Measurements from ENCODE around the gene ZNF101. TPM values are rescaled to one million over a fixed set of nuclear protein-coding genes. Genes with fewer than 3 reads are reported as not detected.

ZNF101 gene
- total and polyA plus RNA-seq, 8 donors = 2.2 to 9.1 (median 4.5) TPM

GRCh38 chr19:19655051-19655594 lies 13.5 kb upstream of the ZNF101 start:
- Histone ChIP-seq H3K36me3 (peaks cover 90 to 100% (median 100%) of the 10 kb centered on the region in 4 donors), H3K27me3 (no peaks in the 10 kb centered on the region), H3K4me1 (peaks cover 0 to 2% (median 0%) of the 10 kb centered on the region in 4 donors), H3K27ac (no peak overlapping the region), H3K9me3 (no peaks in the 10 kb centered on the region), H3K4me3 (no peak overlapping the region)
- intact Hi-C loops (cut with DNase I; ENCODE audit: low total_unique reads) = no loop called here
- WGBS, 5 donors = 93 to 97% (median 94%) methylated on average over 19 to 22 of the region's 22 CpGs
- DNase-seq = peak in 1 of 2 donors; percentile 2
- TF ChIP-seq CTCF (IDR thresholded peaks at IDR 0.05) (no peak), POLR2A (IDR thresholded peaks at IDR 0.05) (no peak), POLR2AphosphoS5 (IDR thresholded peaks at IDR 0.05) (no peak), EP300 (IDR thresholded peaks at IDR 0.05) (no peak)

GRCh38 chr19:19655641-19656343 lies 12.8 kb upstream of the ZNF101 start:
- intact Hi-C loops (cut with DNase I; ENCODE audit: low total_unique reads) = no loop called here
- H3K9me3 ChIP-seq = no peaks in the 10 kb centered on the region
- H3K27me3 ChIP-seq = no peaks in the 10 kb centered on the region
- TF ChIP-seq CTCF (IDR thresholded peaks at IDR 0.05) = no peak
- TF ChIP-seq POLR2AphosphoS5 (IDR thresholded peaks at IDR 0.05) = no peak
- TF ChIP-seq EP300 (IDR thresholded peaks at IDR 0.05) = no peak
- no peak for TF ChIP-seq POLR2A (IDR thresholded peaks at IDR 0.05)
- peak in 1 of 2 donors; percentile 6 for DNase-seq
- peaks cover 0 to 8% (median 1%) of the 10 kb centered on the region in 4 donors for H3K4me1 ChIP-seq
- peaks cover 84 to 95% (median 93%) of the 10 kb centered on the region in 4 donors for H3K36me3 ChIP-seq
- no peak overlapping the region for H3K27ac ChIP-seq
- WGBS, 5 donors = 82 to 94% (median 91%) methylated on average over 15 to 27 of the region's 27 CpGs
- no peak overlapping the region for H3K4me3 ChIP-seq

GRCh38 chr19:19656451-19657396 lies 11.9 kb upstream of the ZNF101 start:
- Histone ChIP-seq H3K4me1 (peaks cover 0 to 17% (median 10%) of the 10 kb centered on the region in 4 donors), H3K27ac (no peak overlapping the region), H3K9me3 (no peaks in the 10 kb centered on the region), H3K27me3 (no peaks in the 10 kb centered on the region), H3K36me3 (peaks cover 75 to 86% (median 84%) of the 10 kb centered on the region in 4 donors), H3K4me3 (no peak overlapping the region)
- intact Hi-C loops (cut with DNase I; ENCODE audit: low total_unique reads) = no loop called here
- DNase-seq = peak in 1 of 2 donors; percentile 7
- WGBS, 5 donors = 93 to 98% (median 96%) methylated on average over 30 to 33 of the region's 33 CpGs
- TF ChIP-seq POLR2A (IDR thresholded peaks at IDR 0.05) = no peak
- TF ChIP-seq CTCF (IDR thresholded peaks at IDR 0.05) = no peak
- no peak for TF ChIP-seq EP300 (IDR thresholded peaks at IDR 0.05)
- TF ChIP-seq POLR2AphosphoS5 (IDR thresholded peaks at IDR 0.05) = no peak

- DNase-seq = peak in 1 of 2 donors; percentile 12
- intact Hi-C loops (cut with DNase I; ENCODE audit: low total_unique reads) = no loop called here
- Histone ChIP-seq H3K4me3 (no peak overlapping the region), H3K9me3 (no peaks in the 10 kb centered on the region), H3K36me3 (peaks cover 69 to 79% (median 77%) of the 10 kb centered on the region in 4 donors), H3K4me1 (peaks cover 5 to 24% (median 17%) of the 10 kb centered on the region in 4 donors), H3K27ac (no peak overlapping the region), H3K27me3 (no peaks in the 10 kb centered on the region)
- 74 to 86% (median 76%) methylated on average over 10 of the region's 10 CpGs for WGBS, 5 donors
- no peak for TF ChIP-seq POLR2AphosphoS5 (IDR thresholded peaks at IDR 0.05)
- no peak for TF ChIP-seq CTCF (IDR thresholded peaks at IDR 0.05)
- no peak for TF ChIP-seq EP300 (IDR thresholded peaks at IDR 0.05)
Measured at GRCh38 chr19:19657397-19657783, 11.2 kb upstream of the ZNF101 start.
